HG03135 (cell line): ENCODE results near the gene SMC5.
"Not testable (repeated sequence)": the region's sequence is repeated elsewhere in the genome, so short reads cannot be mapped to it uniquely, and the experiment has no call there.

ENCODE experiments used
- ATAC-seq: cut with Tn5 transposase; IDR thresholded peaks from one replicate; pipeline ENCODE4 v1.9.1; 2021; ENCODE audit warnings: mild to moderate bottlenecking, moderate library complexity; ENCODE audit not compliant: unreplicated experiment

Gene SMC5

DNA sequence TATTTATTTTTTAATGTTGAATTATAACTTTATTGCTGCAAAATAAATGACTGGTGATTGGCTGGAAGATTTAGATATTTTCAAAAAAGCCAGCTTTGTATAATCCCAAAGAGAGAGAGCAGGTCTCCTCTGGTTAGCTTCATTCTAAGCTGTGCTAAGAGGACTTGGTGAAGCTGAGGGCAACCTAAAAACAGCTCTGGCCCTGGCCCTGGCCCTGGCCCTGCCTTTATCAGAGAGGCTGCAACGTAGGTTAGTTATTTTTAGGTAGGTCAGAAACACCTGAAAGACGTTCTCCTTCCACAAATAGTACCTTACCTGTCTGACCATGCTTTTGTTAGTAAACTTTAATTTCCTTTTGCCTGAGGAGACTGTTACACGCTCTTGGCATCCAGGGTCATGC, 97.0 kb downstream of the SMC5 start:
- ATAC-seq: no peak

DNA sequence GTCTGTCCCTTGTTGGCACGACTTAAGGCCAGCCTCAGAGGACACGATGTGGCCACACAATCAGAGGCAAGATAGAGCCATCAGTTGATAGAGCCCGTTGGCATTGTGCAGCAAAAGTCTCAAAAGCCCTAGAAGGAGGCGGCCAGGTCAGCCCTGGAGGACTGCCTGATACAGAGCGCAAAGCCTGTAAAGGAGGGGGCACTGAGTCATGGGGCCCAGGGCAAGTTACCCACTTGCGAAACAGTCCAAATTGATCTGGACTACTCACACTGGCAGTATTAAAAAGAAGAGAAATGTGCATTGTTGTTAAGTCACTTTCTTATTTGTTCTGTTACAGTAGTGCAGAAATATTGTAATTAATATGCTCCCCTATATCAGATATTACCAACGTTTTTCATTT, 104.2 kb downstream of the SMC5 start:
- no peak for ATAC-seq

DNA sequence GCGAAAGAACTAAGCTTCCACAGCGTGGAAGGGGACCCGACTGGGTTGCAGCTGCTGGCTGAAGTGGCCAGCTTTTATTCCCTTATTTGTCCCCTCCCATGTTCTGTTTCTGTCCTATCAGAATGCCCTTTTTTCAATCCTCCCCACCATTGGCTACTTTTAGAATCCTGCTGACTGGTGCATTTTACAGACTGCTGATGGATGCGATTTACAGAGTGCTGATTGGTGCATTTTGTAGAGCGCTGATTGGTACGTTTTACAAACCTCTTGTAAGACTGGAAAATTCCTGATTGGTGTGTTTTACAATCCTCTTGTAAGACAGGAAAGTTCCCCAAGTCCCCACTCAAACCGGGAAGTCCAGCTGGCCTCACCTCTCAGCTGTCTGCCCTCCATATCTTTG, 105.0 kb downstream of the SMC5 start:
- ATAC-seq: no peak

DNA sequence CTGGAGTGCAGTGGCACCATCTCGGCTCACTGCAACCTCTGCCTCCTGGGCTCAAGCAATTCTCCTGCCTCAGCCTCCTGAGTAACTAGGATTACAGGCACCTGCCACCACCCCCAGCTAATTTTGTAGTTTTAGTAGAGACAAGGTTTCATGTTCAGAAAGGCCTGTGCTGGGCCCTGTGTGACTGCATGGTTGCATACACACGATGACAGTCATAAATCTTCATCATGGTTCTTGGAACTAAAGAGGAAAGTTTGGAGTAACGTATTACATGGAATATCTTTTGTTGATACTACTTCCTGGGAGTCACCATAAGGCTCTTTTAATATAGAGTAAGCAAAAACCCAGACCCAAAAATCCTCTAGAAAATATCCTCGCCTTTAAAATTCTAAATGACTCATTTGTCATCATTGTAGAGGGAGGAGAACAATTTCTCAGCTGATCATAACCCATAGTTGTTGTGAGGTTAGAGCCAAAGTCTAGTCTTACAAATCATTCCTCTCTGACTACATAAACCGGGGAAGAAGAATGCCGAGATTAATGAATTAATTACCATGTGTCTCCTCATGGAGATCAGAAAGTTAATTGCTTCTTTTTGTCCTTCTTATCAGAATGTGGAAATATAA, 108.6 kb downstream of the SMC5 start:
- ATAC-seq: no peak

DNA sequence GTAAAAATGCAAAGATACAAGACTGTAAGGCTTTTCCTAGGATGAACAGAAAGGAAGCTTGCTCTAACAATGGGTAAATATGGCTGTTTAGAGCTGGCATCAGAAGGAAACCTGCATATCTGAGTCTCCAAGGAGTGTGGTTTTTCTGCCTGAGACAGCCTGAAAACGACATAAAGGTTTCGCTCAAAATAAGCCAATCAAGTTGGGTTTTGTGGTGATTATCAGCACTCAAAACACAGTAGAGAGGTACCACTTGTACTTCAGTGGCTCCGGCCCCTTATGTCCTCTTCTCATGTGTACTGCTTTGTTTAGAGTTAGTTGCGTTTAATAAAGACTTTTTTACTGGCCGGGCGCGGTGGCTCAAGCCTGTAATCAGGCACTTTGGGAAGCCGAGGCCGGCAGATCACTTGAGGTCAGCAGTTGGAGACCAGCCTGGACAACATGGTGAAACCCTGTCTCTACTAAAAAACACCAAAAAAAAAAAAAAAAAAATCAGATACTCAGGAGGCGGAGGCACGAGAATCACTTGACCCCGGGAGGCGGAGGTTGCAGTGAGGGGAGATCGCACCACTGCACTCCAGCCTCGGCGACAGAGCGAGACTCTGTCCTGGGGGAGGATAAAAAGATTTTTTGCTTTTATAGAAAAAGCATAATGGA, 116.3 kb downstream of the SMC5 start:
- no peak for ATAC-seq

DNA sequence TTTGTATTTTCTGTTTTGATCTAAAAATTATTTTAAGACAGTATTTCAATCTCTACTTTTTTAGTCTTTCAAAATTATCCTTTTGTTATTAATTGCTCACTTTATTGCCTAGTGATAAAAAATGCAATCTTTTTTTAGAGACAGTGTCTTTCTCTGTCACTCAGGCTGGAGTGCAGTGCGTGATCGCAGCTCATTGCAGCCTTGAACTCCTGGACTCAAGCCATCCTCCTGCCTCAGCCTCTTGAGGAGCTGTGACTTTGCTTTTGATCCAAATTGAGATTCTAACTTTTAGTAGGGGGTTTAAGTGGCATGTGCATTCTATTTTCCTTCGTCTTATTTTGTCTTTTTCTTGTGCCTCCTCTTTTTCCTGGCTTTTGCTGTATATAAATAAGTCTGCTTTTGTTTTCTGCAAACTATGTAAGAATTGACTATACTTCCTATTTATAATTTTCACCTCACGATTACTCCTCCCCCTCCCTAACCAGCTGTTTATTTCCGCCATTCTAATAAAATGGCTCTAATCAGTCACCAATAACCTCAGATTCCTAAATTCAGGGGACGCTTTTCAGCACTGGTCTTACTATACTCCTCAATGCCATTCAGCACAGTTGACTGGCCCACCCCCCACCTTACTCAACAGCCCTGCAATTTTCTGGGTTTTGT, 123.4 kb downstream of the SMC5 start:
- ATAC-seq: no peak

DNA sequence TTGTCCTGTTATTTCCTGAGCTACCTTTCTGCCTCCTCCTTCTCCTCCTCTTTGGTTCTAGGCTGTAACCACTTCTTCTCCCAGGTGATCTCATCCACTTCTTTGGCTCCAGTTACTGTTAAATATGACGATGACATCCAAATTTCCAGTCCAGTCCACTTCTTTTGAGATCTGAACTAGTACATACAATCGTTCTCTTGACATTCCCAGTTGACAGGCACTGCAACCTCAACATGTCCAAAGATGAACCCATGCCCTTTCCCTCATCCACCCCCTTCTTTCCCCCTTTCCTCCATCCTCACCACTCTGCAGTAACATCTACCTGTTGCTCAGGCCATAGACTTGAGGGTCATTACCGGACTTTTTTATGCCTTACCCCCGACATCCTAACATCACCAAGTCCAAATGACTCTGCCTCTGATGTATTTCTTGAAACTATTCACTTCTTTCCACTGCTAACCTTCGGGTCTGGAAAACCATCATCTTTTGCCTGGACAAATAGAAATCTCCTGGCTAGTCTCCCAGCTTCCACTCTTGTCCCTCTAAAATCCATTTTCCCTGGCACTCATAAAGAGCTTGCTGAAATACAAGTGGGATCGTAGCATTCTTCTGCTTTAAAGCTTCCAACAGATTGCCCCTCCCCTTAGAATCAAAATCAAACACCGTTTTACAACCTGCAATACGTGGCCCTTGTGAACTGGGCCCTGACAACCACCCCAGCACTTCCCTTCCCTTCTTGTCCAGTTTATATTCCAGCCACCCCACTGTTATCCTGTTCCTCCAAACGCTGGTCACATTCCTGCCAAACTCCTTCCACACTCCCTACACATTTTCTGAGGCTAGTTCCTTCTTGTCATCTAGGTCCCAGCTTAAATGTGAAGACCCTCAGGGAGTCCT, 124.2 kb downstream of the SMC5 start:
- no peak for ATAC-seq

DNA sequence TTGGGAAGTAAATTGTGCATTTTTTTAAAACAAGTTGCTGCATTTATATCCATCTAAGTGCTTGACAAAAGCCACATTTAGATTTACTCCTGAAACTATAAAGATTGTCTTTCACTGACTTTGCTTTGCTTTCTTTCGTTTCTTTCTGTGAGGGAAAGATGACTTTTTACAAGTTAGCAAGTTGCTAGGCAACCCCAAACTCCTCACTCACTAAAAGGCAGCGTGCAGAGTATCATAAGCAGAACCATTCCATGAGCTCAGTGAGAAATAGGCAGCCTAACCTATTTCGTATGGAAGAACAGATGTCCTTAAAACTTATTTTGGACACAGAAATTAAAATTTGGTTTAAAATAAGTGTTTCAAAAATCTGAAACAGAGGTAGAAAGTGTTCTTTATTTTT, 126.6 kb downstream of the SMC5 start:
- ATAC-seq: no peak

DNA sequence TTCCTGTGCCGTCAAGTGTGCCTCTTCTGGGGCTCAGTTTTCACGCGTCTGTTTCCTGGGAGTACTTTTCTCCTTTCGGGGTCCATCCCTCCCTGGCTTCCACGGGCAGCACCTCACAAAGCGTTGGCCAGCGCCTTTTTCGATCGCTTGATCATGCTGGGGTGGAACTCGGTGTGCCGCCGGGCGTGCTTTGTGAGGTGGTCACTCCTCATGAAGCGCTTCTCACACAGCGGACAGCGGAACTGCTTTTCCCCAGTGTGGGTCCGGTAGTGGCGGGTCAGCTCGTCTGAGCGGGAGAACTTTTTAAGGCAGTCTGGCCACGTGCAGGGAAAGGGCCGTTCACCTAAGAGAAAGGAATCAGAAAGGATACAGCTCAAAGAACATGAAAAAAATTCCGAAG, 128.9 kb downstream of the SMC5 start:
- no peak for ATAC-seq

DNA sequence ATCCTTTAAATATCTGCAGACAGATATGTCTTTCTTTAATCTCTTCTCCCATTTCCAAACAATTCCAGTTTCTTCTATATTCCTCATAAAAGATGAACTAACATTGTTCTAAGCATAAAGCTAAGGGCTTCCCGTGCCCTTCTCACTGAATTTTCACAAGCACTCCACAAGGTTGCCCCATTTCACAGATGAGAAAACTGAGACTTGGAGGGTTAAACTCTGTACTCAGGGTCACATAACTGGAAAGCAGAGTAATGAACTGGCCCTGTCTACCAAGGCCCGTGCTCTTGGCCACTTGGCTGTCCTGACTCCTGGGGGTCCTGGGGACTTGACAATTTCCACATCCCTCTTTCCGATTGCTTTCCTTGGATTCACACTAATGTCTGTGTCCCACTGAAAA, 130.4 kb downstream of the SMC5 start:
- ATAC-seq: no peak

DNA sequence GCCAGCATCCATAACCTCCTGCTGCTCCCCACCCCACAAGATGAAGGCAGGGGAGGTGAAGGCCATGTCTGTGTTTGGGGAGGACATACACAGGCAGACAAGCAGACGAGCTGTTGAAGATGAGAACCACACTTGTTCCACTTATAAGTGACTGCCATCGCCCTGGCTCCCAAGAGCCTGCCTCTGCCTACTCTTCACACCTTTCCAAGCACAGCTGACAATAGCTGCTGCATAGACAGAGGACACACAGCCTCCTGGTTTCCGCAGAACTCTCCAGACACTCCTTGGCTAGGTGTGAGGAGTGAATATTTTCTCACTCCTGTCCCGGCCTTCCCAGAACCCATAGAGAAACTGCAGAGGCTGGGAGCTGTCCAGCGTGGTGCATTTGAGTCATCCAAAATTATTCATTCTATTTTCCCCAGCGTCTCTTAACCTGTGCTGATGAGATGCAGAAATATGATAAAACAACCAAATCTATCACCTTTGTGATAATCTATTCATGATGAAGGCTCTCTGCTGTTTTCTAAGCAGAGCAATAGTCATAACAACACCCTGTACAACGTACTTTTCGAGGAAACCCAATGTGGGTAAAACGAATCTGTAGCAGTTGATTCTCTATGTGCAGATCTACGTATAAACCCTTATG, 131.0 kb downstream of the SMC5 start:
- no peak for ATAC-seq

DNA sequence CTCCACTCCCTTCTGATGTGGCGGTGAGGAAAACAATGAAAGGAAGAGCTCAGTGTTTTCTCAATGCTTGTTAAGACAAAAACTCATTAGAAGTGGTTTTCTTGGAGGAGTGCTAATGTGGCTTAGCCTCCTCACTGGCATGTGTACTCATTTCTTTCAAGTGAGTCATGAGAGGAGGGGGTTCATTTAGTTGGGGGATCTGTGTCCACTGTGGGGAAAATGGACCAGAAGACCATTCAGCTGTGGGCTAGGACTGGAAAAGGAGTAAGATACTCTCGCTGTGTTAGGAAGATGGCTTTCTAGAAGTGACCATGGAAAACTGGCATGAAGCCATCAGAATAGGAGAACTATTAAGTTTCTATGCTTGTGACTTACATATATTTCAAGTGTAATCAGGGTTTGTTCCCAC, 132.2 kb downstream of the SMC5 start:
- ATAC-seq: no peak

DNA sequence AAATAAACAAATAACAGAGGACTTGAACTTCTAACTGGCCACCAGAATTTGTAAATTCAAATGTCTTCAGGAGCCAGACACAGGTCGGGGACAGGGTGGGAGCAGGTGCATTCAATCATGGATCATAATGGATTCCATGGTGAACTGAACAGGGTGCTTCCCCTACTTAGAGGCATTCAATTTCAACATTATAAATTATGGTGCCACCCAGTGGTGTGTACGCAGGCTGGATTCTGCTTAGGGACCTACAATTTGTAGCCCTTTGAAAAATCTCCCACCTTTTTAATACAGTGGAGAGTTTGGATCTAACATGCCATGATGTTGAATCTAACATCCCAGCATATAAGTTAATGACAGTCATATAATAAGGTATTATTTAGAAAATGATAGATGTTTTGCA, 133.4 kb downstream of the SMC5 start:
- no peak for ATAC-seq

DNA sequence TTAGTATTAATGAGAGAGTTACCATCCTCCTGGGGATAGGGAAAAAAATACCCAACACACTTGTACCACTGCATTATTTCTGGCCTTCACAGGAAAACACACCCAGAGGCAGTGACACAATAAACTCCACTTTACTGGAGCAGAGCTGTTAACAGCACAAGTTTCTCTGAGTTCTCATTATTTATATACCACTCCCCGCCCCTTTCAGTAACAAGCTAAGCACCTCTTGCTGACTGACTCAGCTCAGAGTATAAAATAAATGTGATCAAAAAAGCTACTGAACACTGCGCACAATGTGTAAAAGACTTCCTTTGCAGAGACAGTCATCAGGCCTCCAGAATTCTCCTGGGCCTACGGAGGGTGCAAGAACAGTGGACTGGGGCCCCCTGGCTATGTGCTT, 134.1 kb downstream of the SMC5 start:
- no peak for ATAC-seq

DNA sequence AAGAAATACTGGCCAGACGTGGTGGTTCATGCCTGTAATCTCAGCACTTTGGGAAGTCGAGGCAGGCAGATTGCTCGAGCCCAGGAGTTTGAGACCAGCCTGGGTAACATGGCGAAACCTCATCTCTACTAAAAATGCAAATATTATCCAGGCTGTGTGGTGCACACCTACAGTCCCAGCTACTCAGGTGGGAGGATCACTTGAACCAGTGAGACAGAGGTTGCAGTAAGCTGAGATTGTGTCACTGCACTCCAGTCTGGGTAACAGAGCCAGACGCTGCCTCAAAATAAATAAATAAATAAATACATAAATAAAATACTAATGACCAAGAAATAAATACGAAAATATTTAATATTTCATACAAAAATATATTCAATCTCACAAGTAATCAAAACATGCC, 136.9 kb downstream of the SMC5 start:
- ATAC-seq: no peak

DNA sequence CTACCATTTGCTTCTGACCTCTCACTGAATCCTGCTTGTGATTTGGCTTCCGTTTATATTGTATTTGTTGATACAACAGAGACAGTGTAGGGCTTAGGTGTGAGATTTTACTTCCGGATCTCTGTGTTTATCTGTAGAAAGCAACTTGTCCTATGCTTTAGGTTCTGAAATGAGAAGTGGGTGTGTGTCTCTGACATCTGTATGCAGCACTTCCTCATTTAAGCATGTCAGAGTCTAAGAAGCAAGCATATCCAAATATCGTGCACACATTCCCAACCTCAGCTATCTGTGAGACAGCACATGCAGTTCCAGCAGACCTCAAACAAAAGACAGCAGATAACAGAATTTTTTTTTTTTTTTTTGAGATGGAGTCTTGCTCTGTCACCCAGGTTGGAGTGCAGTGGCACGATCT, 139.4 kb downstream of the SMC5 start:
- peak; percentile 97 for ATAC-seq

DNA sequence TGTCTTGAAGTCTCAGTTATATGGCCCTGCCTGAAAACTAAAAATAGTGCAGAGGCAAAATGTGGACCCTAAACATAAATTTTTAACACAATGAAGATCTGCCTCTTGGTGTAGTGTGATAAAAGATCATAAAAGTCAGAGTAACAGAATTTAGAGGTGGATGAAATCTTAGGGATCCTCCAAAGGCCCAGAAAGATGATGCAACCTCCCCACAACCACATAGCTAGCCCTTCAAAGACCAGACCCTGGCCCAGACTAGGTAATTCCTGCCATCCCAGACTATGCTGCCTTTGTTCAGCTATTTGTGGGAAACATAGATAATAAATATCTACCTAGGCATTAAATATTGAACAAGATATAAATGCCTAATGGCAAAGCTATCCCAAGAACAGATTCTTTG, 140.4 kb downstream of the SMC5 start:
- ATAC-seq: no peak

DNA sequence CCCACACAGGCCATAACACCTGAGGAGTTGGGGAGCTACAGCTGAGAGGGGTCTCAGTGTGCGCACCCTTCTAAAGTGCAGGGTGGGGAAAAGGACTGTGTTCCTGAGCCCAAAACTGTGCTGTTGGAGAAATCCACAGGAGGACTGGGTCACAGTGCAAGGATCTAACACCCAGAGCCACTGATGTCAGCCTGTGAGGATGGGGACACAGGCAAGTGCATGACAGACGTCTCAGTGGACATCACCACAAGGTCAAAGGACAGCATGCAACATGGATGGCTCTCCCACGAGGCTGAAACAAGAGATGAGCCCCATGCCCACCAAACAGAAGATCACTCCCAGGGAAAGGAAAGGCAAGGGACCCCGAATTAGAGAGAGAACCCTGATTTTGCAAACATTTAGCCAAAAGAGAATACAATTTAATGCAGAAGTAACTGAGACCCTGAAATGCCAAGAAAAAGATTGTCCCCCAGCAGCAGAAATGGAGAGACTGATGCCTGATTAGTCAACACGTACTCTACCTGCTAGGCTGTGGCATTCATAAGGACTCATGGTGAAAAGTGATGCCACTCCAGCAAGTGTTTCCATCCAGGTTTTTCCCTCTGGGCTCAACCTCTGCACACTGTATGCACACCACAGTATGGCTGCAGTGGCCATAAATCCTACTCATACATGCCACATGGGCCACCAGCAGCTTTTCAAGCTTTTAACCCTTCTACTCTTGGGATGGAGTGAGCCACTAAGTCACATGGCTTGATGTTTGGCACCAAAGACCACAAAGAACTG, 141.5 kb downstream of the SMC5 start:
- ATAC-seq: no peak

DNA sequence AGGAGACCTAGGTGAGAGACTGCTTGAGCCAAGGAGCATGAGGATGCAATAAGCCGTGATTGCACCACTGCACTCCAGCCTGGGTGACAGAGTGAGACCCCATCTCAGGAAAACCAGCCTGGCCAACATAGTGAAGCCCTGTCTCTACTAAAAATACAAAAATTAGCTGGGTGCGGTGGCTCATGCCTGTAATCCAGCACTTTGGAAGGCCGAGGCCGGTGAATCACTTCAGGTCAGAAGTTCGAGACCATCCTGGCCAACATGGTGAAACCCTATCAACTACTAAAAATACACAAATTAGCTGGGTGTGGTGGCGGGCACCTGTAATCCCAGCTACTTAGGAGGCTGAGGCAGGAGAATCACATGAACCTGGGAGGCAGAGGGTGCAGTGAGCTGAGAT, 142.5 kb downstream of the SMC5 start:
- ATAC-seq: not testable (repeated sequence)

DNA sequence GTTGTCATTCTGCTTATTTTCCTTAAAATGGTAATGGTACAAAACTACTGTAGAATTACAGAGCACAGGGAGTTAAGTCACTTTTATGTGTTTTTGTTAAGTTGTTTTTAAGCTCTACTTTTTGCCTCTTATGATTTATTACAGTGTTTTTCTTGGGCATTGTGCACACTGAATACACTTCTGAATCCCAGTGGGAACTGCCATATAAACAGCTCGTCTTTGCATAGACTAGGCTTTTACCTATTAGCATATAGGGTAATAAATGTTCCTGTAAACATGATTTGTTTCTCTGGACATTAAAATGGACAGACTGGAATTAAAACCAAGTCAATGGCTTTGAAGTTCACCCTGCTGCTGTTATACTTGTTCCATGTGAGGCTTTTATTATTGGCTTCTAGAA, 143.4 kb downstream of the SMC5 start:
- ATAC-seq: no peak
